HG03159 (cell line): ENCODE data around the gene GNAT2.
A peak's percentile ranks its signal among the peaks of the same experiment; 100 is the strongest.

Source experiments
- ATAC-seq: cut with Tn5 transposase; IDR thresholded peaks from one replicate; pipeline ENCODE4 v1.9.1; 2021; ENCODE audit warnings: mild to moderate bottlenecking, moderate library complexity; ENCODE audit not compliant: unreplicated experiment

Gene GNAT2

DNA sequence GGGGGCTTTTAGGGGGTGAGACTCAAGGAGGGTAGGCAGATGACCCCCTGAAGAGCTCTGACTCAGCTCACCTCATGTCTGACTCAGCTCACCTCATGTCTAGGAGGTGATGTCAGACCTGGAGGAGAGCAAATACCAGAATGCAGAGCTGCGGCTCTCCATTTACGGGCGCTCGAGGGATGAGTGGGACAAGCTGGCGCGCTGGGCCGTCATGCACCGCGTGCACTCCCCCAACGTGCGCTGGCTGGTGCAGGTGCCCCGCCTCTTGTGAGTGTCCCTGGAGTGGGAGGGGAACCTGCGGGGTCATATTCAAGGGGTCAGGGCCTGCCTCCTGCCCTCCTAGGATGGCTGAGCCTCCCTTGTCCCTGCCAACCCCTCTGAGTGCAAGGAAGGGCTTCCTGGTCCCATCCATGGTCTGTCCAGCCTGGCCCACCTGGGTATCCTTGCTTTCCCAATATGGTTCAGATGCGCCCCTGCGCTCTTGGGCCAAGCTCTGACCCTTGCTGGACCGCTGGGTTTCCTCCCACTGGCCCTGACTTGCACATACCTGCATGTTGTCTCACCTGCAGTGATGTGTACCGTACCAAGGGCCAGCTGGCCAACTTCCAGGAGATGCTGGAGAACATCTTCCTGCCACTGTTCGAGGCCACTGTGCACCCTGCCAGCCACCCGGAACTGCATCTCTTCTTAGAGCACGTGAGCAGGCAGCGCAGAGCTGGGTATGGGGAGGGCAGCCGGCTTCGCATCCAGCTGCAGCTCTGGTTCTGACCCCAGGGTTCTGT, 9.3 kb upstream of the GNAT2 start:
- ATAC-seq = no peak

DNA sequence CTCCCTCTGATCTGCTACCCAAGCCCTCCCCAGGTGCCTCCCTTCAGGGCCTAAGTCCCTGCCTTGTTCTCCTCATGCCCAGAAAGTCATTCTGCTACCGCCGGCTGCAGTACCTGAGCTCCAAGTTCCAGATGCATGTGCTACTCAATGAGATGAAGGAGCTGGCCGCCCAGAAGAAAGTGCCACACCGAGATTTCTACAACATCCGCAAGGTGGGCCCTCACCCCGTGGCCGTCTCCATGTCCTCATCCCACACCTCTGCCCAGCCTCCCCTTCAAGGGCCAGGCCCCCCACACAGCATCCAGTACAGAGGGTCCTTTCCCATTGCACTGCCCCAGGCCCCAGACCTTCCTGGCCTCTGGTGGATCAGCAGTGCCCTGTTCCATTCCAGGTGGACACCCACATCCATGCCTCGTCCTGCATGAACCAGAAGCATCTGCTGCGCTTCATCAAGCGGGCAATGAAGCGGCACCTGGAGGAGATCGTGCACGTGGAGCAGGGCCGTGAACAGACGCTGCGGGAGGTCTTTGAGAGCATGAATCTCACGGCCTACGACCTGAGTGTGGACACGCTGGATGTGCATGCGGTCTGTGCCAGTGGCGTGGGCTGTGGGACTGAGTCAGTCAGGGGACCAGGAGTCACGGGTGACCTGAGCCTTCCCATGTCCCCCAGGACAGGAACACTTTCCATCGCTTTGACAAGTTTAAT, 8.4 kb upstream of the GNAT2 start:
- ATAC-seq = no peak

DNA sequence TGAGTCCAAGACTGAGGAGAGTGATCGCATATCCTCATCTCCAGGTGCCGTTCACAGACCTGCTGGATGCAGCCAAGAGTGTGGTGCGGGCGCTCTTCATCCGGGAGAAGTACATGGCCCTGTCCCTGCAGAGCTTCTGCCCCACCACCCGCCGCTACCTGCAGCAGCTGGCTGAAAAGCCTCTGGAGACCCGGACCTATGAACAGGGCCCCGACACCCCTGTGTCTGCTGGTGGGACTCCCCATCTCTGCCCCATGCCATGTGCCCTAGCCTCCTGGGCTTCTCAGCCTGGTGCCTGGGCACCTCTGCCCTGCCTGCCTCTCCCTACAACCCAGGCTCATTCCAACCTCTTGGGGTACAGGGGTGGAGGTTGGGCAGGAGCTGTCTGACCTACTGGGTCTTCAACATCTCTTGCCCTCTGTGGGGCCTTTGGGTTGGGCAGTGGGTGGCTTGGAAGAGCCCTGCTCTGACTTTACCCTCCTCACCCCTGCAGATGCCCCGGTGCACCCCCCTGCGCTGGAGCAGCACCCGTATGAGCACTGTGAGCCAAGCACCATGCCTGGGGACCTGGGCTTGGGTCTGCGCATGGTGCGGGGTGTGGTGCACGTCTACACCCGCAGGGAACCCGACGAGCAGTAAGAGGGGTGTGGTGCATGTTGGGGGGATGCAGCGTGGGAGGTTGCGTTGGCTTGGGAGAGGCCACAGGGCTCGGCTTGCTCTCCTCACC, 7.4 kb upstream of the GNAT2 start:
- ATAC-seq = no peak

DNA sequence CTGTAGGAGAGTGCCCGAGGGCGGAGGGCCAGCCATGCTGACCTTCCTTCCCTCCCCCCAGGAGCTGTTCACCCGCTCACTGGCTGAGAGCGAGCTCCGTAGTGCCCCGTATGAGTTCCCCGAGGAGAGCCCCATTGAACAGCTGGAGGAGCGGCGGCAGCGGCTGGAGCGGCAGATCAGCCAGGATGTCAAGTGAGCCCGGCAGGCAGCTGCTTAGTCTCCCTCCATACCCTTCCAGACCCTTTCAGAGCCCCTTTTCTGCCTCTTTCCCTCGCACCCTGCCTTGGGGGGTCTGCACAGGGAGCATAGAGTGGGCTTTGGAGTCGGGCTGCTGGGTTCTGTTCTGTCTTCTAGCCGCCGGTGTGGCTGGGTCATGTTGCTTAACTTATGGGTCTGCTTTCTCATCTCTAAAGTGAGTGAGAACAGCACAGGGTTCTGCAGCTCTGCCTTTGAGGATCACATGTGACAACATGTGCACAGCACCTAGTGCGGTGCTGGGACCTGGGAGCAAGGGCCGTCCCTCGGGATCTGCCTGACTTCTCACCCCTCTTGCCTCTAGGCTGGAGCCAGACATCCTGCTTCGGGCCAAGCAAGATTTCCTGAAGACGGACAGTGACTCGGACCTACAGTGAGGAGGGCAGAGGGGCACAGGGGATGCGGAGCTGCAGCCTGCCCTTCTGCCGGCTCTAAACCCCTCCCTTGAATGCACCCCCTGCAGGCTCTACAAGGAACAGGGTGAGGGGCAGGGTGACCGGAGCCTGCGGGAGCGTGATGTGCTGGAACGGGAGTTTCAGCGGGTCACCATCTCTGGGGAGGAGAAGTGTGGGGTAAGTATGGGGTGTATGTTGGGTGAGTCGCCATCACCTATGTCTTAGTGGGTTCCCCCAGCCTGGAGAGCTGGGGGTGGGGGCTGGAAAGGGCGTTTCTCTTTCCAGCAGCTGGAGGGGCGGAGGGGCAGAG, 6.5 kb upstream of the GNAT2 start:
- no peak for ATAC-seq

DNA sequence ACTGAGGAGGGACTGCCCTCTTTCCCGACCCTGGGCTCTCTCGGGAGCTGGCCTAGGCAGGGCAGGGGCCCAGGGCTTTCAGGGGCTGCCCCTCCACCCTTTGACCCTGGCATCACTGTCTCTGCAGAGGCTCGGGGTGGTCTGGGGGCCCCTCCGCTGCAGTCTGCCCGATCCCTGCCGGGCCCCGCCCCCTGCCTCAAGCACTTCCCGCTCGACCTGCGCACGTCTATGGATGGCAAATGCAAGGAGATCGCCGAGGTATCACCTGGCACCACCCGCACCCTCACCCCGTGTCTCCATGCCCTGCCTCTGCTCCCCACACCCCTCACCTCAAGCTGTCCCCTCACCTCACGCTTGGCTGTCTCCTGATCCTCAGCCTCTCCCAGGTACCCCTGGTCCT, 5.8 kb upstream of the GNAT2 start:
- ATAC-seq = no peak

DNA sequence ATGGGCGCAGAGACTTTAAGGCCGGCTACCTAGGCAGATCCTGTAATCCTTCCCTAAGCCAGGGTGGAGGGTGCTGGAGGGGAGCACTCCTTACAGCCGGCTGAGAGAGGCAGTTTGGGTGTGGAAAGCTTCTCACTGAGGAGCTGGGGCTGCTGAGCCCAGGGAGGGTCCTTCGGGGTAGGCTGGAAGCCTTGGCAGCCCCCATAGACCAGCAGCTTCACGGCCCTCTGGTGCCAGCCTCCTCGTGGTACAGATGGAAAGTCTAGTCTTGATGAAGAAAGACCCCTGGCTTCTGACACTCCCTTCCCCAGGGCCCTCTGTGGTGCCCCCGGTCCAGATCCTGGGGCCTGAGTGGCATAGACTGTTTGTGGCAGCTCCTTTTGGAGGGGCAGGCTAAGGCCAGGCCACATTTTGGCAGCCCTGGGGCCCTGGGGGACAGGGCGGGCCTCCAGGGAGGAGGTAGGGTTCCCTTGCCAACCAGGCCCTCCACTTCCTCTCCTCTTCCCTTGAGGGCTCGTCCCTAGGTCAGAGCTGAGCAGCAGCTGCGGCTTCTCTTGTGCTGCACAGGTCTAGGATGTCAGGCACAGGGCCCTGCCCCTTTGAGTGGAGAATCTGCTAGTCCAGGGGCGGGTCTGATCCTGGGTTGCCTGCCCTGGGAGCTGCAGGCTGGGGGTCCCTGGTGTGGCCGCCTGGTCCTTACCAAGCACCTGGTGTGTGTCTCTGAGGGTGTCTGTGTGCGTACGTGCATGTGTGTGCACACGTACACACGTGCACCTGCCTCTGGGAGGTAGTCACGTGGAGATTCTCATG, 5.0 kb upstream of the GNAT2 start:
- ATAC-seq = no peak

DNA sequence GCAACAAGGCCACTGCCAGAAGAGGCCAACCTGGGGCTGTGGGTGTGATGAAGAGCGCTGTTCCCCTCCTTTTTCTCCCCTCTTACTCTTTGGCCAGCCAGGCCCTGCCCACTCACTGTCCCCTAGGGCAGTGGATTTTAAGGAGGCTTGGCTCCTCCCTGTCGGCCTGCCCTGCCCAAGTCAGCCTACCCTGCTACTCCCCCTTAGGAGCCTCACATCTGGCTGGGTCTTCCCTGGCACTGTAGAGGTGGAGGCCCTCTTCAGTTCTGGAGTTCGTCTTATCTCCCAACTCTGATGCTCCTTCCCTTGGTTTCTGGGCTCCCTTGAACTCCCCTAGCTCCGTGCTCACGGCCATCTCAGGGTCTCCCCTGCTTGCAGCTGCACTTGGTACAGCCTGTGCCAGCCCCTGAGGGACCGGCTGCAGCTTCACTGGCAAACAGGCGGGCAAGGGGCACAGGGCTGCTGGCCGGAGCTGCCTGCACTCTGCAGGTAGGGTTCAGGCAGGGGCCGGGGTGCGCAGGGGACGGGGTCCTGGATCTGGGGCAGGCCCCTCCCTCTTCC, 4.3 kb upstream of the GNAT2 start:
- ATAC-seq = no peak

DNA sequence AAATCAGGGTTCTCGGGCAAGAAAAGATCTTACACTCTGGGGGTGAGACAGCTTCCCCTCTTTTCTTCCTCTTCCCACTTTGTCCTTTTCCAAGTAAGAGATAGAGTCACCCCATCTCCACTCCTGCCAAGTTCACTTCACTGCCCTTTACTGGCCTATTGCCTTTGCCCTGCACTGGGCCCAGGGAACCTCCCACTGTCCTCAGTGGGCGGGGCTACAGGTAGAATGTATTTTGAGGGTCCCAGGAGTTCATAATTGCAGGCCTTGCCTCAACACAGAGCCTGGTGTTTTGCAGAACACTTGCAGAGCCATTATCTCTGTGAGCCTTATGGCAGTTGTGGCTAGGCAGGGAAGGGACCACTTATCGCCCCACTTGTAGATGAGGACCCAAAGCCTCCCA, 3.5 kb upstream of the GNAT2 start:
- ATAC-seq = no peak

DNA sequence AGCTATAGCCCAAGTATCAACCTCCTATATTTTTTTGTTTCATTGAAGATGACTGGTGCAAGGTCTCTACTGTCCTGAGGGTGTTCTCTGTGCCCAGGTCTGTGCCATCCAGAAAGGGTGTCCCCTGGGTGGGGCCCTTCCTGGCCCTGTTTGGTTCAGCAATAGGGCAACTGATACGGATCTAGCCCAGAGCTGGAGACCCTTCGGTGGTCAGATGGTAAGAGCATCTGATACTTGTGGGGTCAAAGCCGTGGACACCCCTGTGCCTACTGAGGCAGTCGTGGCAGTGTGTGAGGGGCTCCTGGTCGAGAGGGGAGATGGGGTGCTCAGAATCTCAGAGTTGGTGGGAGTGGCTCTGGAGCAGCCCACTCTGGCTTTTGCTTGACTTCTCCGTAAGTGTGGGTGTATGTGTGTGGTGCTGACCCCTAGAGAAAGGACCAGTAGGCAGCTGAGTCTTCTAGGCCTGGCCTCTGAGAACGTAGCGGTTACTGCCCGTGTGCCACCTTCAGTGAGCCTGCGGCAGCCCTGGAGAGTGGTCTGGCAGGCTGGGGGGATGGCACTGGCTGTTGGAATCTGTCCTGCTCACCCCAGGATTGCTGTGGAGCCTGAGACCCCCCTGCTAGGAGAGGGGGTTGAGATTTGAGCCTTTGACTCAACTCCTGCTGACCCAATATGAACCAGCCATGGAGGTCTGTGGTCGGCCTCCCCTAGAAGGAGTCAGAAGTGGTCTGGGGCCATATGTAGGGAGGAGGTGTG, 2.9 kb upstream of the GNAT2 start:
- ATAC-seq = no peak

DNA sequence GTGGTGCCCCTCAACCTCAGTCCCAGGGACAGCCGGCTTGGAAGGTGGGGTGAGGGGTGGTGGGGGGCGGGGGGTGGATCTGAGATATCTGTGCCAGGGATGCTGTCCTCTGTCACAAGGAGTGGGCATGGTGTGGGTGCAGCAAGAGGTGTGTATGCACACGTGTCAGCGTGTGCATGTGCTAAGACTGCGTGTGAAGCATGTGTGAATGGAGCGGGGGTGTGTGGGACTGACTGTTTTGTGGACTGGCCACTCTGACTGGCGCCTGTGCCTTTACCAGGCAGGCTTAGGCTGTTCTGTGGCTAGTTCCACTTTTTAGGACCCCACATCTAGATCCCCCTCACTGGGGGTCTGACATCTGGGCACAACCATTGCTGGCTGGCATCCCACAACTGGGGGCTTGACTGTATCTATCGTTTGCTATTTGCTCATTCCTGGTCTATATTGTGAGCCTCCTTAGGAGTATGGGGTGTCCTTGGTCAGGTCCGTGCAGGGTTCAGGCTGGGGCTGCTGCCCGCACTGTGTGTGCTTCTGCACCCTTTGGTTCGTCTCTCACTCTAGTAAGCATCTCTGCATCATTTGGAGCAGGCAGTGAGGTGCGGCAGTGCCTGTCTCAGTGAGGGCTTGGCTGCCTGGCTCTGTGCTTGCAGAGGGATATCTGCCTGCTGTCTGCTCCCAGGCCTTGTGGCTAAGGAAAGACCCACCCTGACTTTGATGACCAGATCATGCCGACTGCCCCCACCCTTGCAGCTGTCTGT, 2.1 kb upstream of the GNAT2 start:
- ATAC-seq = no peak

DNA sequence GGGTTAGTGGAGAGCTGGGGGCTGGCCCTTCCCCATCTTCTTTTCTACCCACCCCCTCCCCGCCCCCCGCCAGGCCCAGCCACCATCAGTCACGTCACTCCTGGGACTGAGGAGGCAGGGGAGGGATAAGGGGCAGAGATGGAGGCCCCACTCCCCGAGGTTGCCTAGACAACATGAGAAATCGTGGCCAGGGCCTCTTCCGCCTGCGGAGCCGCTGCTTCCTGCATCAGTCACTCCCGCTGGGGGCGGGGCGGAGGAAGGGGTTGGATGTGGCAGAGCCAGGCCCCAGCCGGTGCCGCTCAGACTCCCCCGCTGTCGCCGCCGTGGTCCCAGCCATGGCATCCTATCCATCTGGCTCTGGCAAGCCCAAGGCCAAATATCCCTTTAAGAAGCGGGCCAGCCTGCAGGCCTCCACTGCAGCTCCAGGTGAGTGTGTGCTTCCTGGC, 1.4 kb upstream of the GNAT2 start:
- peak; percentile 65 for ATAC-seq

DNA sequence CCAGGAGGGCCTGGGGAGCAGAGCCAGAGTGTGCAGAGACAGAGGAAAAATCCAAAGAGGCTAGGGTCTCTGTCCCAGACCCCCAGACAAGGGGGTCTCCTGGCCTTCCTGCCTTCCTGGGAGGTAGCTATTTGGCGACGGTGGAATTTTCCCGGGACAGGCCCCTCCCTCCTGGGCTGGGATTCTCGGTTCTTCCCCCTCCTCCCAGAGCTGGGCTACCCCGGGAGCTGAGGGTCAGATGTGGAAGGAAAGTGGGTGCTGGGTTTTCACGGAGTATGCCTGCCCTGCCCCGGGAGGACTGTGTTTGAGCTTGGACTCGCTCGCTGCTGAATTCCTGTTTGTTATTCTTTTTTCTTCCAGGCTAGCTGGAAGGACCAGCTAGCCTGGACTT, 980 bp upstream of the GNAT2 start:
- no peak for ATAC-seq

DNA sequence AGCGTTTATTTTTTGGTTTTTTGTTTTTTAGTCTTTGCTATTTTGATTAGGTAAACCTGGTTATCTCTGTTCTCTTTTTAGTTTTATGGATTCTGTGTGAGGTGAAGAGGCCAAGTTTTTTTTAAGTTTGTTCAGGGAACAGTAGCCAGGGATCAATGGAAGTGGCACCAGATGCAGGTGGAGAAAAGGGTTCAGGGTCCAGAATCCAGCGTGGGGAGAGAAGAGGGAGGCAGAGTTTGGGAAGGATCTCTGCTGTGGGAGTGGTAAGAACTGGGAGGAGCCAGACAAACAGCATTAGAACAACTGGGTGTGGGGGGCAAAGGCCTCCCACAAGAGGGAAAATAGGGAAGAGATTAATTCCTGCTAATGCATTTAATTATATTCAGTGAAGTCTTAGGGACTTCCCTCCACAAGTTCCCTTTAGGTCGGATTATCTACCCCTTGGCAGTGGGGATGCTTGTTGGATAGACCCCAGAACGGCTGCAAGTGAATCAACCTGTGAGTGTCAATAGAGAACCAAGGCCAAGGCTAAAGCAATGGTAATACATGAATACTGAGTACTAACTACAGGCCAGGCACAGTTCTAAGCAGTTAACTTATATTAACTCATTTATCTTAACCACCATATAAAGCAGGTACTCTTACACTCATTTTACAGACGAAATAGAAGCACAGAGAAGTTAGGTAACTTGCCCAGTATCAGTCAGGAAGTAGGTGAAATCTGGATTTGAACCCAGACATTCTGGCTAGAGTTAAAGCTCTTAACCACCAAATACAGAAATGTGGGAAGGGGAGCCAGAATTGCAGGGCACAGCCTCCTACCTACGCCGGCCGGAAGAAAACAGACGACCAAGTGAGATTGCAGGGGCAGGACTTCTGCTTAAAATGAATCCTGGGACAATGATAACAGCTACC, 498 bp downstream of the GNAT2 start:
- no peak for ATAC-seq

DNA sequence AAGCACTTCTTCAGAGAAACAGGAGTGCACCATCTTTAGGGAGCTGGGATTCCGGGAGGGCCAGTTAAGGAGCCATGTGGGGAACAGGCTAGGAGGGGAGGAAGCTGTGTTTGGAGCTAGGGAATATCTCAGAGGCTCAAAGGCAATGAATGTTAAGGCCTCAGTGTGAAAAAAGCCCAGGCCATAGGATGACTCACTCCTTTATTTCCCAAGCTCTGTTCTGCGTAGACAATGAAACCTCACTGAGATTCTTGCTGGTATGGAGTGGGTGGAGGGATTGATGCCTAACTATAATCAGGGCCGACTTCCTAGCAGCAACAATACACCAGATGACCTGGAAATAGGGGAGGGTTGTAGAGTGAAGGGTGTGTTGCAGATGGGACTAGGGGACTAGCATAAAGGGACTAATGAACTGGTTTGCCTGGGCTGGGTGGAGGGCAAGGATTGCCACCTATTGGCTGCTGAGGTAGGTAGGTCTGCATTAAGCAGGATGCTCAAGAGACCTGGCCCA, 2.1 kb downstream of the GNAT2 start:
- ATAC-seq = no peak

DNA sequence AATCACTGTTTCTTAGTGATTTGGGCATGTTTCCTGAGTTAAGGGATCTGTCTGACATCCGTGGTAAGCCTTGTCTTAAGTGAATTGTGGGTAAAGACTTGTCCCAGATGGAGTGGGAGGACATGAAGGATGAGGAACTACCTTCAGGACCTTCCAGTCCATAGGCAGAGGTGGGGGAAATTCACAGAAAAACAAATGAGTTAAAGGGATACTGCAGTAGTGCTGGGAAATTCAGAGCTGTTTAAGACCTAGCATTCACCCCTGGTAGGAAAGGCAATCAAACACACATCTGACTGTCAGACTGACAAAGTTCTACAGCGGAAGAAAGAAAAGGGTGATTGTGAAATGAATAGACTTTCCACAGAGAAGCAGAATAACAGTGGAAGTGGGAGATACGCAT, 3.0 kb downstream of the GNAT2 start:
- ATAC-seq = no peak

DNA sequence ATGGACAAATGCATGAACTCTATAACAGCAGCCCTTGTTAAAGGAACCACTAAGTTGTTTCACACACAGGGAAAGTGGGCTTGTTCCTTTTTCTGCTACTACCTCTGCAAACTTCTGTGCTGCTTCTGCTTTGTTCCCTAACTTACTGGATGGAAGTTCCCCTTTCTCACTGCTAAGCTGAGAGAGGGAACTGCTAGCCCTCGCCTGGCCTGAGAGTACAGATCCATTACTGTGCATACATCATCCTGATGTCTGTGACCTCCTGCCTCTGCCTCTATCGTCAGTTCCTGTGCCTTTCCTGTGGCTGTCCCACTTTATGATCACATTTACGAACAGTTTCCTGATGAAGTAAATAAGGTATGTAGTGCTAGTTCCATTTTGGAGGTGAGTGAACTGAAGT, 3.5 kb downstream of the GNAT2 start:
- no peak for ATAC-seq
